ENCODE data around the gene PHYHD1. TPM values are rescaled to one million over a fixed set of nuclear protein-coding genes. Genes with fewer than 3 reads are reported as not detected.

The PHYHD1 gene
- total and polyA plus RNA-seq, 4 experiments from 2014 or later: 1.7 to 2.2 TPM; not detected in 2

- ChIA-PET CTCF (ENCODE audit: partially characterized antibody) (no interaction called here), POLR2A (ENCODE audit: partially characterized antibody) (no interaction called here)
- Histone ChIP-seq H3K36me3 (ENCODE audit: insufficient read depth, low read length) (peaks cover 38% of the 10 kb centered on the region), H3K27me3 (ENCODE audit: insufficient read depth, low read length) (no peaks in the 10 kb centered on the region), H3K4me3 (ENCODE audit: low read length in 2 of 2) (no peak overlapping the region), H3K9me3 (ENCODE audit: control insufficient read depth in 1 of 2, low read length in 2 of 2) (no peaks in the 10 kb centered on the region), H3K4me1 (ENCODE audit: insufficient read depth, low read length) (peaks cover 64% of the 10 kb centered on the region), H3K27ac (ENCODE audit: low read depth, low read length) (no peak overlapping the region)
- Mint-ChIP-seq H3K27me3 (no peaks in the 10 kb centered on the region), H3K27ac (peak overlapping the region in 6 of 7 donors; percentile 19 to 83 (median 69)), H3K4me1 (peaks cover 19 to 81% (median 48%) of the 10 kb centered on the region in 4 donors), H3K4me3 (no peak overlapping the region), H3K36me3 (peaks cover 25 to 32% of the 10 kb centered on the region in 2 donors), H3K9me3 (no peaks in the 10 kb centered on the region)
- DNase-seq: no peak
- intact Hi-C loops (cut with micrococcal nuclease): no loop called here
Observed at GRCh38 chr9:128905964-128906363, 14.8 kb upstream of the PHYHD1 start.

- Mint-ChIP-seq H3K36me3 (peaks cover 25 to 35% of the 10 kb centered on the region in 2 donors), H3K4me3 (peak overlapping the region in 1 of 8 donors; percentile 51), H3K27me3 (no peaks in the 10 kb centered on the region), H3K27ac (peak overlapping the region in 6 of 7 donors; percentile 18 to 94 (median 73)), H3K9me3 (no peaks in the 10 kb centered on the region), H3K4me1 (peaks cover 24 to 81% (median 49%) of the 10 kb centered on the region in 4 donors)
- ChIA-PET POLR2A (ENCODE audit: partially characterized antibody) (no interaction called here), CTCF (ENCODE audit: partially characterized antibody) (no interaction called here)
- H3K27ac ChIP-seq (ENCODE audit: low read depth, low read length): no peak overlapping the region
- peaks cover 41% of the 10 kb centered on the region for H3K36me3 ChIP-seq (ENCODE audit: insufficient read depth, low read length)
- intact Hi-C loops (cut with micrococcal nuclease): no loop called here
- no peak overlapping the region for H3K4me3 ChIP-seq (ENCODE audit: low read length in 2 of 2)
- no peaks in the 10 kb centered on the region for H3K9me3 ChIP-seq (ENCODE audit: control insufficient read depth in 1 of 2, low read length in 2 of 2)
- H3K4me1 ChIP-seq (ENCODE audit: insufficient read depth, low read length): peaks cover 64% of the 10 kb centered on the region
- no peaks in the 10 kb centered on the region for H3K27me3 ChIP-seq (ENCODE audit: insufficient read depth, low read length)
- DNase-seq: no peak
Observed at GRCh38 chr9:128906741-128907140, 14.0 kb upstream of the PHYHD1 start.

GRCh38 chr9:128908372-128908771, 12.4 kb upstream of the PHYHD1 start:
- Mint-ChIP-seq H3K27me3 (no peaks in the 10 kb centered on the region), H3K4me3 (no peak overlapping the region), H3K27ac (peak overlapping the region in 1 of 7 donors; percentile 35), H3K36me3 (peaks cover 34 to 44% of the 10 kb centered on the region in 2 donors), H3K9me3 (no peaks in the 10 kb centered on the region), H3K4me1 (peaks cover 27 to 81% (median 51%) of the 10 kb centered on the region in 4 donors)
- POLR2A ChIA-PET (ENCODE audit: partially characterized antibody): interaction anchor here (1.4 to 1.6 kb wide), 2 partner anchors 15 to 27 kb away, joined by 5 to 6 read pairs; partner anchors contain the start of gene KYAT1
- CTCF ChIA-PET (ENCODE audit: partially characterized antibody): interaction anchor here (1.0 to 1.9 kb wide), 5 partner anchors 10 to 45 kb away, joined by 3 to 11 read pairs (median 4); partner anchors contain the start of genes KYAT1 and LRRC8A
- no peaks in the 10 kb centered on the region for H3K9me3 ChIP-seq (ENCODE audit: control insufficient read depth in 1 of 2, low read length in 2 of 2)
- DNase-seq: no peak
- H3K36me3 ChIP-seq (ENCODE audit: insufficient read depth, low read length): peaks cover 48% of the 10 kb centered on the region
- peaks cover 65% of the 10 kb centered on the region for H3K4me1 ChIP-seq (ENCODE audit: insufficient read depth, low read length)
- H3K27ac ChIP-seq (ENCODE audit: low read depth, low read length): no peak overlapping the region
- H3K4me3 ChIP-seq (ENCODE audit: low read length in 2 of 2): no peak overlapping the region
- intact Hi-C loops (cut with micrococcal nuclease): no loop called here
- H3K27me3 ChIP-seq (ENCODE audit: insufficient read depth, low read length): no peaks in the 10 kb centered on the region

GRCh38 chr9:128909859-128910258, 10.9 kb upstream of the PHYHD1 start:
- Mint-ChIP-seq H3K27ac (peak overlapping the region in 4 of 7 donors; percentile 29 to 84 (median 62)), H3K4me1 (peaks cover 24 to 77% (median 44%) of the 10 kb centered on the region in 4 donors), H3K4me3 (no peak overlapping the region), H3K9me3 (no peaks in the 10 kb centered on the region), H3K27me3 (no peaks in the 10 kb centered on the region), H3K36me3 (peaks cover 34 to 45% of the 10 kb centered on the region in 2 donors)
- Histone ChIP-seq H3K4me1 (ENCODE audit: insufficient read depth, low read length) (peaks cover 67% of the 10 kb centered on the region), H3K27ac (ENCODE audit: low read depth, low read length) (no peak overlapping the region), H3K36me3 (ENCODE audit: insufficient read depth, low read length) (peaks cover 48% of the 10 kb centered on the region), H3K4me3 (ENCODE audit: low read length in 2 of 2) (no peak overlapping the region), H3K9me3 (ENCODE audit: control insufficient read depth in 1 of 2, low read length in 2 of 2) (no peaks in the 10 kb centered on the region), H3K27me3 (ENCODE audit: insufficient read depth, low read length) (no peaks in the 10 kb centered on the region)
- POLR2A ChIA-PET (ENCODE audit: partially characterized antibody): interaction anchor here (1.4 to 1.6 kb wide), 2 partner anchors 13 to 29 kb away, joined by 5 to 6 read pairs; partner anchors contain the start of gene KYAT1
- intact Hi-C loops (cut with micrococcal nuclease): no loop called here
- DNase-seq: no peak
- CTCF ChIA-PET (ENCODE audit: partially characterized antibody): interaction anchor here (1.9 kb wide), 1 partner anchor 28 kb away, joined by 7 read pairs; the partner anchor contains the start of genes KYAT1 and LRRC8A

GRCh38 chr9:128910906-128911305, 9.9 kb upstream of the PHYHD1 start:
- intact Hi-C loops (cut with micrococcal nuclease): no loop called here
- peaks cover 34 to 52% of the 10 kb centered on the region in 2 donors for H3K36me3 Mint-ChIP-seq
- H3K4me1 Mint-ChIP-seq: peaks cover 22 to 73% (median 42%) of the 10 kb centered on the region in 4 donors
- peak overlapping the region in 2 of 8 donors; percentile 13 to 20 for H3K4me3 Mint-ChIP-seq
- H3K27ac ChIP-seq (ENCODE audit: low read depth, low read length): no peak overlapping the region
- no peaks in the 10 kb centered on the region for H3K9me3 Mint-ChIP-seq
- H3K36me3 ChIP-seq (ENCODE audit: insufficient read depth, low read length): peaks cover 49% of the 10 kb centered on the region
- no peaks in the 10 kb centered on the region for H3K27me3 Mint-ChIP-seq
- no peak for DNase-seq
- H3K9me3 ChIP-seq (ENCODE audit: control insufficient read depth in 1 of 2, low read length in 2 of 2): no peaks in the 10 kb centered on the region
- H3K27me3 ChIP-seq (ENCODE audit: insufficient read depth, low read length): no peaks in the 10 kb centered on the region
- no peak overlapping the region for H3K4me3 ChIP-seq (ENCODE audit: low read length in 2 of 2)
- ChIA-PET POLR2A (ENCODE audit: partially characterized antibody) (no interaction called here), CTCF (ENCODE audit: partially characterized antibody) (no interaction called here)
- peak overlapping the region in 4 of 7 donors; percentile 30 to 64 (median 50) for H3K27ac Mint-ChIP-seq
- peaks cover 58% of the 10 kb centered on the region for H3K4me1 ChIP-seq (ENCODE audit: insufficient read depth, low read length)

- Mint-ChIP-seq H3K9me3 (no peaks in the 10 kb centered on the region), H3K27me3 (no peaks in the 10 kb centered on the region), H3K4me1 (peaks cover 19 to 71% (median 39%) of the 10 kb centered on the region in 4 donors), H3K27ac (peak overlapping the region in 5 of 7 donors; percentile 15 to 81 (median 64)), H3K4me3 (no peak overlapping the region), H3K36me3 (peaks cover 36 to 53% of the 10 kb centered on the region in 2 donors)
- no peak overlapping the region for H3K4me3 ChIP-seq (ENCODE audit: low read length in 2 of 2)
- no peaks in the 10 kb centered on the region for H3K9me3 ChIP-seq (ENCODE audit: control insufficient read depth in 1 of 2, low read length in 2 of 2)
- peaks cover 55% of the 10 kb centered on the region for H3K36me3 ChIP-seq (ENCODE audit: insufficient read depth, low read length)
- no peaks in the 10 kb centered on the region for H3K27me3 ChIP-seq (ENCODE audit: insufficient read depth, low read length)
- intact Hi-C loops (cut with micrococcal nuclease): no loop called here
- DNase-seq: no peak
- POLR2A ChIA-PET (ENCODE audit: partially characterized antibody): no interaction called here
- peaks cover 57% of the 10 kb centered on the region for H3K4me1 ChIP-seq (ENCODE audit: insufficient read depth, low read length)
- H3K27ac ChIP-seq (ENCODE audit: low read depth, low read length): no peak overlapping the region
- CTCF ChIA-PET (ENCODE audit: partially characterized antibody): no interaction called here
Observed at GRCh38 chr9:128911529-128912035, 9.2 kb upstream of the PHYHD1 start.

- H3K4me3 ChIP-seq (ENCODE audit: low read length in 2 of 2): no peak overlapping the region
- peaks cover 40 to 53% of the 10 kb centered on the region in 2 donors for H3K36me3 Mint-ChIP-seq
- H3K27me3 ChIP-seq (ENCODE audit: insufficient read depth, low read length): no peaks in the 10 kb centered on the region
- no peak for DNase-seq
- intact Hi-C loops (cut with micrococcal nuclease): no loop called here
- H3K4me1 ChIP-seq (ENCODE audit: insufficient read depth, low read length): peaks cover 51% of the 10 kb centered on the region
- H3K27me3 Mint-ChIP-seq: no peaks in the 10 kb centered on the region
- no peaks in the 10 kb centered on the region for H3K9me3 Mint-ChIP-seq
- H3K27ac ChIP-seq (ENCODE audit: low read depth, low read length): no peak overlapping the region
- peak overlapping the region in 4 of 8 donors; percentile 4 to 52 (median 30) for H3K4me3 Mint-ChIP-seq
- ChIA-PET CTCF (ENCODE audit: partially characterized antibody) (interaction anchor here (1.0 kb wide), 1 partner anchor 16 kb away, joined by 8 read pairs; no protein-coding TSS in a partner anchor), POLR2A (ENCODE audit: partially characterized antibody) (interaction anchor here (0.6 to 0.8 kb wide), 2 partner anchors 10 to 48 kb away, joined by 3 to 5 read pairs; no protein-coding TSS in a partner anchor)
- peaks cover 57% of the 10 kb centered on the region for H3K36me3 ChIP-seq (ENCODE audit: insufficient read depth, low read length)
- peak overlapping the region; percentile 62 to 91 (median 81) for H3K27ac Mint-ChIP-seq
- H3K4me1 Mint-ChIP-seq: peaks cover 18 to 63% (median 34%) of the 10 kb centered on the region in 4 donors
- H3K9me3 ChIP-seq (ENCODE audit: control insufficient read depth in 1 of 2, low read length in 2 of 2): no peaks in the 10 kb centered on the region
Observed at GRCh38 chr9:128912270-128912853, 8.4 kb upstream of the PHYHD1 start.
